DND-41 (cell line): Measurements from ENCODE around the gene ARSB.

ENCODE experiments used
- ATAC-seq: fragments of 200-7000 bp; cut with Tn5 transposase; 3 replicates; pipeline ENCODE4 v1.9.1; 2021; ENCODE audit warnings: low read depth; ENCODE audit not compliant: insufficient read depth
- DNase-seq: peaks from one replicate; pipeline ENCODE4 v3.0.0-alpha.2; 2020
- H2AFZ ChIP-seq: 2 replicates; pipeline ENCODE4 v1.6.0; 2012; ENCODE audit warnings: low read depth, low read length
- H3K27ac ChIP-seq: 2 replicates; pipeline ENCODE4 v1.5.1; 2012; ENCODE audit warnings: low read length, inconsistent platforms
- H3K27me3 ChIP-seq: fragments of 200-600 bp; sonication (generic); 2 replicates; pipeline ENCODE4 v1.6.0; 2012; ENCODE audit warnings: low read length, mild to moderate bottlenecking, inconsistent platforms; ENCODE audit not compliant: insufficient read depth, poor library complexity
- H3K36me3 ChIP-seq: 2 replicates; pipeline ENCODE4 v1.5.1; 2012; ENCODE audit warnings: low read length, inconsistent platforms; ENCODE audit not compliant: insufficient read depth
- H3K4me1 ChIP-seq: 2 replicates; pipeline ENCODE4 v1.5.1; 2012; ENCODE audit warnings: mild to moderate bottlenecking, low read length; ENCODE audit not compliant: insufficient read depth
- H3K4me2 ChIP-seq: 2 replicates; pipeline ENCODE4 v1.6.0; 2012; ENCODE audit warnings: mild to moderate bottlenecking, moderate library complexity, low read length, inconsistent platforms; ENCODE audit not compliant: insufficient read depth
- H3K4me3 ChIP-seq, 2 experiments: fragments of 200-600 bp in 1 of 2; shearing (Covaris generic) in 1 of 2; 2 replicates each; pipeline ENCODE4 v1.5.1; 2012 to 2016; ENCODE audit warnings: inconsistent platforms in 2 of 2, low read length in 2 of 2, mild to moderate bottlenecking in 2 of 2, low read depth in 1 of 2, moderate library complexity in 1 of 2
- H3K79me2 ChIP-seq: 2 replicates; pipeline ENCODE4 v1.6.0; 2012; ENCODE audit warnings: low read length, inconsistent platforms; ENCODE audit not compliant: insufficient read depth
- H3K9ac ChIP-seq: 2 replicates; pipeline ENCODE4 v1.6.0; 2012; ENCODE audit warnings: low read depth, mild to moderate bottlenecking, inconsistent platforms, low read length, moderate library complexity
- H3K9me3 ChIP-seq: 2 replicates; pipeline ENCODE4 v1.5.1; 2012; ENCODE audit warnings: low read length, moderate library complexity, mild to moderate bottlenecking, inconsistent platforms; ENCODE audit not compliant: insufficient read depth, severe bottlenecking
- H4K20me1 ChIP-seq: 2 replicates; pipeline ENCODE4 v1.6.0; 2012; ENCODE audit warnings: low read length; ENCODE audit not compliant: insufficient read depth
- EZH2 ChIP-seq: IDR thresholded peaks from 3 replicates; pipeline ENCODE4 v1.6.1; 2012; ENCODE audit warnings: borderline replicate concordance, low read depth, mild to moderate bottlenecking, moderate library complexity, low read length, inconsistent platforms; ENCODE audit not compliant: severe bottlenecking
- TF ChIP-seq, protein P1 (sequence below): IDR thresholded peaks from 2 replicates; pipeline ENCODE4 v1.5.1; 2012; ENCODE audit warnings: borderline replicate concordance, low read length, moderate library complexity, mild to moderate bottlenecking; ENCODE audit not compliant: poor library complexity, severe bottlenecking; ENCODE audit errors: extremely low read depth

The ARSB gene

DNA sequence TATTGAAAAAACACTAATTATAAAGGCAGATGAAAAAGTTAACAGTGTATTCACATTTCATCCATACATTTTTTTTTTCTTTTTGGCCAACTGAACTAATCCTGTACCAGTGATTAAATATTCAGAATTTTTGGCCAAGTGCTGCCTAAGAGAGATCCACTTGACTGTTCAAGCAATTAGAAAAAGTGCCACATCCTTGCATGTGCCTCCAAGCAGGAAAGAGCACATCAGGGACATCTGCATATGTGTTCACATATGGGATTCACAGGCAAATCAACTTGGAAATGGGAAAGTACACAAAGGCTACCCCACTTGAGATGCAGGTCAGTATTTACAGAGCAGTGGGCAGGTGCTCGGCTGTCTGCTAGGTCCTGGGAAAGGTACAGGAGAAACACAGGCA, 173.2 kb downstream of the ARSB start:
- H3K27ac ChIP-seq = no peak overlapping the region
- H4K20me1 ChIP-seq = no peaks in the 10 kb centered on the region
- no peak overlapping the region for H2AFZ ChIP-seq
- TF ChIP-seq, protein P1, sequence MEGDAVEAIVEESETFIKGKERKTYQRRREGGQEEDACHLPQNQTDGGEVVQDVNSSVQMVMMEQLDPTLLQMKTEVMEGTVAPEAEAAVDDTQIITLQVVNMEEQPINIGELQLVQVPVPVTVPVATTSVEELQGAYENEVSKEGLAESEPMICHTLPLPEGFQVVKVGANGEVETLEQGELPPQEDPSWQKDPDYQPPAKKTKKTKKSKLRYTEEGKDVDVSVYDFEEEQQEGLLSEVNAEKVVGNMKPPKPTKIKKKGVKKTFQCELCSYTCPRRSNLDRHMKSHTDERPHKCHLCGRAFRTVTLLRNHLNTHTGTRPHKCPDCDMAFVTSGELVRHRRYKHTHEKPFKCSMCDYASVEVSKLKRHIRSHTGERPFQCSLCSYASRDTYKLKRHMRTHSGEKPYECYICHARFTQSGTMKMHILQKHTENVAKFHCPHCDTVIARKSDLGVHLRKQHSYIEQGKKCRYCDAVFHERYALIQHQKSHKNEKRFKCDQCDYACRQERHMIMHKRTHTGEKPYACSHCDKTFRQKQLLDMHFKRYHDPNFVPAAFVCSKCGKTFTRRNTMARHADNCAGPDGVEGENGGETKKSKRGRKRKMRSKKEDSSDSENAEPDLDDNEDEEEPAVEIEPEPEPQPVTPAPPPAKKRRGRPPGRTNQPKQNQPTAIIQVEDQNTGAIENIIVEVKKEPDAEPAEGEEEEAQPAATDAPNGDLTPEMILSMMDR = no peak
- TF ChIP-seq EZH2 = no peak
- no peaks in the 10 kb centered on the region for H3K9me3 ChIP-seq
- ATAC-seq (no peak), DNase-seq (no peak)
- H3K79me2 ChIP-seq = no peaks in the 10 kb centered on the region
- no peaks in the 10 kb centered on the region for H3K4me1 ChIP-seq
- no peak overlapping the region for H3K4me3 ChIP-seq
- H3K4me2 ChIP-seq = no peak overlapping the region
- no peaks in the 10 kb centered on the region for H3K27me3 ChIP-seq
- no peak overlapping the region for H3K9ac ChIP-seq
- H3K36me3 ChIP-seq = no peaks in the 10 kb centered on the region; the same call in 1 of the 2 replicates

DNA sequence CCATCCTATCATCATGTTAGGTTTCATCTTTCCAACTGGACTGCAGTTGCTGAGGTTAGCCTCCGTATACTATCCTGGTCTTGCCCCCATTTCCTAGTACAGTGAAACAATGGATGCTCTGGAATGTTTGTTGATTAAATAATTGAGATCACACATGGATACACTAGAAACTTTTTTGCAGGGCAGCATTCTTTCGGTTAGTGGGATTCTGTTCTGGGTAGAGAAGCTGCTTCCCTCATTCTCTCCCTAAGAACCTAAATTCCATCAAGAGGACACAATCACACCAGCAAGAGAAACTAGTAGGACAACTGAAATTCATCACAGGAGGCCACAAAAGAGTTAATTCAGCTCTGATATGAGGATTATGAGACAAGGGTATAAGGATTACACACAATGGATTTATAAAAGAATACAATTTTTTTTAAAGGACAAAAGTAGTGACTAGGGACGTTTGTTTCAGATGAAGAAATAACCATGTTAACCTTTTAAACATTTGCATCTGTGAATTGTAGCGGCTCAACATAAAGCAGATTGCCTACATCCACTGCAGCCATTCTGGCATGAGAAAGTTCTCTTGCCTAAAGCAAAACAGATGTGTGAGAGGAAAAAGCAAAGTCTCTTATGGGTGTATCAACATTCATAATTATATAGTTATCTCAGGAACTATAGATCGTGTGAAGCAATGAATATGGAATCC, 173.8 kb downstream of the ARSB start:
- Histone ChIP-seq H3K4me1 (no peaks in the 10 kb centered on the region), H3K36me3 (no peaks in the 10 kb centered on the region), H4K20me1 (0 out of 2 replicates have a peak, but pooled peaks cover 2% of the 10 kb centered on the region), H3K4me2 (no peak overlapping the region), H3K27ac (no peak overlapping the region), H3K9ac (no peak overlapping the region), H3K27me3 (no peaks in the 10 kb centered on the region), H3K79me2 (no peaks in the 10 kb centered on the region), H3K9me3 (no peaks in the 10 kb centered on the region), H3K4me3 (no peak overlapping the region), H2AFZ (no peak overlapping the region)
- no peak for TF ChIP-seq EZH2
- TF ChIP-seq, protein P1 = no peak
- ATAC-seq (no peak), DNase-seq (no peak)

DNA sequence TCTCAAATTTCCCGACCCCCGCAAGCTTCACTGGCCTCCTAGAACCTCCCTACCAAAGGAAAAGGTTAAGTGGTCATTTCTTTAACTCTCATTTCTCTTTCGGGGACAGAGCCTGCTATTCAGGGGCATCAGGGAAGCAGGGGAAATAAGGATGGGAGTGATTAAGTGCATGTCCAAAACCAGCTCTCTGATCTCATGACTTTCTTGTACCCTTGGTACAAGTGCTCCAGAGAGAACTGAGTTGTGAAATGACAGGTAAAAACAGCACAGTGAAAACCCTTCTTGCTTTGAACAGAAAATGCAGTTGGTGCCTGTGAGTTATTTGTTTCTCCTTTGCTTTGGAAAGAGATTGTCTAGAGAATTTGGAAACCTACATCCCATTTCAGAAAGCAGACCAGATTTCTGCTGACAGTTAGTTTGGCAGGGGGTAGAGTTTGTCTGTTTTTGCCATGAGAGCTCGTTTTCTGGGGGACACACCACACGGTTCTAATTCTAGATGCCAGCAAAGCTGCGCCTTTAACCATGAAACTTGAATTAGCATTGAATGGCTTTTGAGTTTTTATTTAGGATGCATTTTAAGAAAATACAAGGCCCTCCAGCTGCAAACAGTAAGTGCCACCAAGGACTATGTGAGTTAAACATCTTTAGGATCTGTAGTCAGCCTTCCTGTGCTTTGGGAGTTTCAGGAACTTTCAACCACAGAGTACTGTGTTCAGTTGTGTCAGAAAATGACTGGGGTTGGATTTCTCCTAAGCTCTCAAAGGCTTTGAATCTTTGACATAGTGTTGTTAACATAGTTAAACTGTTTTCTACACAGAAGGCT, 174.8 kb downstream of the ARSB start:
- H3K4me1 ChIP-seq = no peaks in the 10 kb centered on the region
- no peak for ATAC-seq
- no peak overlapping the region for H3K4me2 ChIP-seq

More for the DNA sequence above, 174.8 kb downstream of the ARSB start:
- Histone ChIP-seq H4K20me1 (0 out of 2 replicates have a peak, but pooled peaks cover 2% of the 10 kb centered on the region), H3K27me3 (no peaks in the 10 kb centered on the region), H3K9me3 (no peaks in the 10 kb centered on the region), H3K27ac (no peak overlapping the region), H2AFZ (no peak overlapping the region), H3K79me2 (no peaks in the 10 kb centered on the region), H3K4me3 (no peak overlapping the region), H3K36me3 (no peaks in the 10 kb centered on the region), H3K9ac (no peak overlapping the region)
- TF ChIP-seq, protein P1 = no peak
- TF ChIP-seq EZH2 = no peak
- DNase-seq = no peak
